GM19452 (cell line): Measurements from ENCODE around the gene HIVEP1.
"Not testable (repeated sequence)": the region's sequence is repeated elsewhere in the genome, so short reads cannot be mapped to it uniquely, and the experiment has no call there.

Experiments used
- ATAC-seq: cut with Tn5 transposase; IDR thresholded peaks from one replicate; pipeline ENCODE4 v1.9.1; 2021; ENCODE audit not compliant: unreplicated experiment

The HIVEP1 gene

GRCh38 chr6:12082368-12082767 lies 70.3 kb downstream of the HIVEP1 start:
- ATAC-seq = no peak

- no peak for ATAC-seq
Observed at GRCh38 chr6:12083302-12083701, 71.2 kb downstream of the HIVEP1 start.

GRCh38 chr6:12083763-12084162 lies 71.7 kb downstream of the HIVEP1 start:
- no peak for ATAC-seq

- no peak for ATAC-seq
Observed at GRCh38 chr6:12084681-12085080, 72.6 kb downstream of the HIVEP1 start.

GRCh38 chr6:12088531-12088930 lies 76.4 kb downstream of the HIVEP1 start:
- no peak for ATAC-seq

- ATAC-seq = no peak
Observed at GRCh38 chr6:12090714-12091113, 78.6 kb downstream of the HIVEP1 start.

GRCh38 chr6:12092762-12093161 lies 80.7 kb downstream of the HIVEP1 start:
- ATAC-seq = no peak

GRCh38 chr6:12094689-12095088 lies 82.6 kb downstream of the HIVEP1 start:
- no peak for ATAC-seq

GRCh38 chr6:12096342-12096741 lies 84.2 kb downstream of the HIVEP1 start:
- no peak for ATAC-seq

GRCh38 chr6:12097791-12098190 lies 85.7 kb downstream of the HIVEP1 start:
- ATAC-seq = no peak

- no peak for ATAC-seq
Observed at GRCh38 chr6:12099623-12100338, 87.7 kb downstream of the HIVEP1 start.

GRCh38 chr6:12101048-12101447 lies 88.9 kb downstream of the HIVEP1 start:
- ATAC-seq = no peak

- no peak for ATAC-seq
Observed at GRCh38 chr6:12101653-12102312, 89.7 kb downstream of the HIVEP1 start.

GRCh38 chr6:12102350-12102749 lies 90.2 kb downstream of the HIVEP1 start:
- ATAC-seq = no peak

- ATAC-seq = no peak
Observed at GRCh38 chr6:12103158-12103557, 91.0 kb downstream of the HIVEP1 start.

GRCh38 chr6:12105271-12105670 lies 93.2 kb downstream of the HIVEP1 start:
- ATAC-seq = no peak

GRCh38 chr6:12108376-12108775 lies 96.3 kb downstream of the HIVEP1 start:
- not testable (repeated sequence) for ATAC-seq

GRCh38 chr6:12110523-12111362 lies 98.6 kb downstream of the HIVEP1 start:
- ATAC-seq = no peak

GRCh38 chr6:12111363-12111670 lies 99.2 kb downstream of the HIVEP1 start:
- no peak for ATAC-seq

- no peak for ATAC-seq
Observed at GRCh38 chr6:12112540-12113189, 100.6 kb downstream of the HIVEP1 start.

- ATAC-seq = no peak
Observed at GRCh38 chr6:12113190-12113577, 101.1 kb downstream of the HIVEP1 start.
